Effector memory CD4-positive, alpha-beta T cell (primary cell): ENCODE measurements around the gene TLX2.

Source experiments
- DNase-seq, 3 donors: peaks; one replicate each; pipeline ENCODE4 v3.0.0-alpha.2; 2020
- H3K27ac ChIP-seq: 2 replicates; pipeline ENCODE4 v1.7.0; 2013; ENCODE audit warnings: mild to moderate bottlenecking, low read length, moderate library complexity; ENCODE audit not compliant: insufficient read depth, poor library complexity, severe bottlenecking
- H3K27me3 ChIP-seq: replicated peaks from 2 replicates; pipeline ENCODE4 v1.7.0; 2013; ENCODE audit warnings: mild to moderate bottlenecking, low read length; ENCODE audit not compliant: insufficient read depth, control insufficient read depth, poor library complexity, severe bottlenecking
- H3K36me3 ChIP-seq: 2 replicates; pipeline ENCODE4 v1.7.0; 2013; ENCODE audit warnings: mild to moderate bottlenecking, low read length, moderate library complexity; ENCODE audit not compliant: control insufficient read depth, insufficient read depth
- H3K4me1 ChIP-seq: 2 replicates; pipeline ENCODE4 v1.7.0; 2013; ENCODE audit warnings: low read length, mild to moderate bottlenecking; ENCODE audit not compliant: control insufficient read depth, insufficient read depth, poor library complexity, severe bottlenecking
- H3K4me3 ChIP-seq: 2 replicates; pipeline ENCODE4 v1.7.0; 2013; ENCODE audit warnings: low read length, low read depth, mild to moderate bottlenecking; ENCODE audit not compliant: insufficient read depth, poor library complexity, severe bottlenecking
- H3K9me3 ChIP-seq: 2 replicates; pipeline ENCODE4 v1.7.0; 2013; ENCODE audit warnings: mild to moderate bottlenecking, low read length, moderate library complexity; ENCODE audit not compliant: control insufficient read depth

The TLX2 gene

GRCh38 chr2:74548900-74549826 is 34.9 kb downstream of the TLX2 start:
- no peaks in the 10 kb centered on the region for H3K36me3 ChIP-seq
- H3K4me1 ChIP-seq = peaks cover 11% of the 10 kb centered on the region
- DNase-seq = no peak

DNA sequence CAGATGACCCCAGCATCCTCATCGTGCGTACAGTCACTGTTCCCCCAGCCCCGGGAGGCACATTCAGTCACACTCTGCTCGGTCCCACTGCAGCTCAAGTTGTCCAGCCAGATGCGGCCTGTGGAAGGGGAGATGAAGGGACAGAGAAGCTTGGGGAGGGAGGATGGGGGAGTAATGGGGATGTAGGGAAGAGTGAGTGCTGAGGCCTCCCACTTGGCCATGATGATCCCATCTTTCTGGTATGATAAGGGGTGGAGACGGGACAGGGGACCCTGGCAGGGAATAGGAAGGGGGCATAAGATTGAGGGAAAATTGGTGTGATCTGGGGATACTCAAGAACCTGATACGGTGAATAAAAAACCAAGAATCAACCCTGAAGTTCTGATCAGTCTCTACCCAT is 36.0 kb downstream of the TLX2 start:
- no peaks in the 10 kb centered on the region for H3K36me3 ChIP-seq
- H3K27ac ChIP-seq = no peak overlapping the region
- H3K4me1 ChIP-seq = peaks cover 14% of the 10 kb centered on the region
- H3K9me3 ChIP-seq = no peaks in the 10 kb centered on the region
- H3K27me3 ChIP-seq = peaks cover 27% of the 10 kb centered on the region
- H3K4me3 ChIP-seq = no peak overlapping the region
- DNase-seq = no peak

More at GRCh38 chr2:74548900-74549826, 34.9 kb downstream of the TLX2 start:
- Histone ChIP-seq H3K27ac (no peak overlapping the region), H3K4me3 (peak overlapping the region; percentile 46), H3K9me3 (no peaks in the 10 kb centered on the region), H3K27me3 (peaks cover 27% of the 10 kb centered on the region)

DNA sequence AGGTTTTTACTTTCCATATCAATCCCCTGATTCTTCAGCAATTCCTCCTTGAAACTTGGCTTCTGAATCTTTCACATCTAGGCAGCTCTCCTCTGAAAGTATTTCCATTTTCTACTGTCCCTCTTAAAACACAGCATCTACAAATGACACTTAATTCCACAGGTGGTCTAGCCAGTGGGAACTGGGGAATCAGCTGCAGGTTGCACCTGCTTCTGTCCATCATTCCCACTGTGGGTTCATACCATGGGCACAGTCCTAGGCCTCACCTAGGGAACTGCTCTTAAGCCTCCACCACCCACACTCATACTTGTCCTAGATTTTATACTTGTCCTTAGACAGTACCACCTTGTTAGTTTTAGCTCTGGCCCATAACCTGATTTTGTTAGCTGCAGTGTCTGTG is 37.3 kb downstream of the TLX2 start:
- peaks cover 24% of the 10 kb centered on the region for H3K4me1 ChIP-seq
- DNase-seq = no peak
- H3K4me3 ChIP-seq = no peak overlapping the region
- H3K9me3 ChIP-seq = no peaks in the 10 kb centered on the region
- peaks cover 5% of the 10 kb centered on the region for H3K36me3 ChIP-seq
- H3K27ac ChIP-seq = no peak overlapping the region
- H3K27me3 ChIP-seq = peaks cover 27% of the 10 kb centered on the region

- DNase-seq = no peak
- H3K27me3 ChIP-seq = peaks cover 26% of the 10 kb centered on the region
- H3K36me3 ChIP-seq = peaks cover 9% of the 10 kb centered on the region
- H3K9me3 ChIP-seq = no peaks in the 10 kb centered on the region
- peaks cover 24% of the 10 kb centered on the region for H3K4me1 ChIP-seq
- no peak overlapping the region for H3K4me3 ChIP-seq
- no peak overlapping the region for H3K27ac ChIP-seq
Observed at GRCh38 chr2:74551942-74552913, 38.0 kb downstream of the TLX2 start.

- Histone ChIP-seq H3K9me3 (no peaks in the 10 kb centered on the region), H3K27me3 (peaks cover 17% of the 10 kb centered on the region), H3K27ac (no peak overlapping the region), H3K4me1 (peaks cover 24% of the 10 kb centered on the region), H3K4me3 (no peak overlapping the region), H3K36me3 (peaks cover 9% of the 10 kb centered on the region)
- DNase-seq = no peak
Observed at GRCh38 chr2:74552914-74553811, 38.9 kb downstream of the TLX2 start.

- peaks cover 22% of the 10 kb centered on the region for H3K4me1 ChIP-seq
Observed at GRCh38 chr2:74553892-74554819, 39.9 kb downstream of the TLX2 start, which contains the start of the genes DOK1 and LOXL3. Gene DOK1 (plus strand): TSS chr2:74554720. CDS start chr2:74554755, 35 bp downstream. Gene LOXL3 (minus strand): TSS chr2:74553942. CDS start chr2:74552634, 1,308 bp downstream.

GRCh38 chr2:74554820-74555531 is 40.7 kb downstream of the TLX2 start:
- Histone ChIP-seq H3K9me3 (no peaks in the 10 kb centered on the region), H3K4me3 (peak overlapping the region; percentile 68)
- DNase-seq = peak in 1 of 3 donors; percentile 25

More at GRCh38 chr2:74553892-74554819, 39.9 kb downstream of the TLX2 start, which contains the start of the genes DOK1 and LOXL3:
- peak within 1 kb of the TSS; percentile 68 for H3K4me3 ChIP-seq
- peak; percentile 69 to 79 (median 75) for DNase-seq
- peaks cover 7% of the 10 kb centered on the region for H3K27me3 ChIP-seq
- peaks cover 9% of the 10 kb centered on the region for H3K36me3 ChIP-seq
- peak within 1 kb of the TSS; percentile 70 for H3K27ac ChIP-seq
- no peaks in the 10 kb centered on the region for H3K9me3 ChIP-seq

GRCh38 chr2:74555610-74556103 is 41.4 kb downstream of the TLX2 start:
- Histone ChIP-seq H3K36me3 (peaks cover 9% of the 10 kb centered on the region), H3K4me1 (peaks cover 19% of the 10 kb centered on the region), H3K27ac (no peak overlapping the region), H3K9me3 (no peaks in the 10 kb centered on the region), H3K4me3 (peak overlapping the region; percentile 68), H3K27me3 (no peaks in the 10 kb centered on the region)
- DNase-seq = no peak

More at GRCh38 chr2:74554820-74555531, 40.7 kb downstream of the TLX2 start:
- Histone ChIP-seq H3K27me3 (no peaks in the 10 kb centered on the region), H3K27ac (peak overlapping the region; percentile 70), H3K36me3 (peaks cover 9% of the 10 kb centered on the region), H3K4me1 (peaks cover 19% of the 10 kb centered on the region)
